CD4-positive, alpha-beta T cell (primary cell): ENCODE measurements around the gene AMBRA1. TPM values are rescaled to one million over a fixed set of nuclear protein-coding genes. Genes with fewer than 3 reads are reported as not detected.

ENCODE experiments used
- ATAC-seq: fragments of 200-7000 bp; cut with Tn5 transposase; one replicate; pipeline ENCODE4 v1.10.0; 2022; ENCODE audit warnings: mild to moderate bottlenecking; ENCODE audit not compliant: poor library complexity
- CTCF ChIA-PET: fragments of 350-600 bp; sonication (Branson Sonifier 250); formaldehyde crosslinking; loops from one replicate; lab custom pipeline; 2021; ENCODE audit warnings: antibody characterized with exemption, inconsistent platforms; lab: Charles Lee
- POLR2A ChIA-PET: fragments of 350-600 bp; sonication (Branson Sonifier 250); formaldehyde crosslinking; loops from one replicate; lab custom pipeline; 2021; ENCODE audit warnings: antibody characterized with exemption, inconsistent platforms; lab: Charles Lee
- DNase-seq, 14 experiments: peaks; one replicate each; pipeline ENCODE4 v3.0.0-alpha.2; 2013 to 2020; ENCODE audit warnings: mixed read lengths in 2 of 14
- H3K27ac ChIP-seq, 2 donors: one replicate each; pipeline versions ENCODE4 v1.5.1 to v1.7.0; 2013; ENCODE audit warnings: low read length in 2 of 2, low read depth in 1 of 2, mild to moderate bottlenecking in 1 of 2
- H3K27me3 ChIP-seq, 2 experiments: 1 replicate in 1 of 2; 2 replicates in 1 of 2; pipeline versions ENCODE4 v1.6.1 to v1.7.0; 2013; ENCODE audit warnings: low read length in 2 of 2, control low read depth in 1 of 2, mild to moderate bottlenecking in 1 of 2, moderate library complexity in 1 of 2; ENCODE audit not compliant: insufficient read depth in 2 of 2, control insufficient read depth in 1 of 2
- H3K36me3 ChIP-seq: one replicate; pipeline ENCODE4 v1.6.1; 2013; ENCODE audit warnings: low read length, control low read depth; ENCODE audit not compliant: insufficient read depth
- H3K4me1 ChIP-seq: one replicate; pipeline ENCODE4 v1.6.1; 2013; ENCODE audit warnings: low read length, control low read depth; ENCODE audit not compliant: insufficient read depth
- H3K4me3 ChIP-seq: one replicate; pipeline ENCODE4 v1.5.1; 2013; ENCODE audit warnings: mild to moderate bottlenecking, low read length, moderate library complexity
- H3K9me3 ChIP-seq, 2 experiments: 1 replicate in 1 of 2; 2 replicates in 1 of 2; pipeline versions ENCODE4 v1.6.1 to v1.7.0; 2013; ENCODE audit warnings: low read length in 2 of 2, mild to moderate bottlenecking in 2 of 2, control low read depth in 1 of 2, moderate library complexity in 1 of 2; ENCODE audit not compliant: control insufficient read depth in 1 of 2, insufficient read depth in 1 of 2
- H3K27ac Mint-ChIP-seq: one replicate; pipeline ENCODE4 v1.8.0; 2020; ENCODE audit warnings: mixed read lengths
- H3K27me3 Mint-ChIP-seq: one replicate; pipeline ENCODE4 v1.8.0; 2021; ENCODE audit warnings: mixed read lengths
- H3K36me3 Mint-ChIP-seq: one replicate; pipeline ENCODE4 v1.8.0; 2021; ENCODE audit warnings: low read depth, mixed read lengths
- H3K4me1 Mint-ChIP-seq: one replicate; pipeline ENCODE4 v1.8.0; 2021; ENCODE audit warnings: low read depth, mixed read lengths
- H3K4me3 Mint-ChIP-seq: one replicate; pipeline ENCODE4 v1.8.0; 2020; ENCODE audit warnings: mild to moderate bottlenecking, mixed read lengths
- H3K9me3 Mint-ChIP-seq: one replicate; pipeline ENCODE4 v1.8.0; 2020; ENCODE audit warnings: mixed read lengths
- intact Hi-C, 2 experiments: fragments of 100-400 bp; cut with DNase I in 1 of 2; cut with micrococcal nuclease in 1 of 2; formaldehyde crosslinking; loops; one replicate each; pipeline versions ENCODE4 v1.15.1 to v1.9.0; 2023 to 2025; cut with DNase I, micrococcal nuclease
- total RNA-seq, 174 experiments: library from RNA in 2 of 174; stranded (reverse) in 2 of 174; gene quantifications; one replicate each; pipeline ENCODE4 v1.2.3 and lab custom pipeline; 2021 to 2026
- TF ChIP-seq, protein P1 (sequence below): fragments of 200-600 bp; IDR thresholded peaks from one replicate; pipeline ENCODE4 v1.8.0; 2022; ENCODE audit warnings: antibody characterized with exemption, mild to moderate bottlenecking

The AMBRA1 gene
- total RNA-seq, 2 experiments from 2014 or later: 29.4 to 31.9 TPM

DNA sequence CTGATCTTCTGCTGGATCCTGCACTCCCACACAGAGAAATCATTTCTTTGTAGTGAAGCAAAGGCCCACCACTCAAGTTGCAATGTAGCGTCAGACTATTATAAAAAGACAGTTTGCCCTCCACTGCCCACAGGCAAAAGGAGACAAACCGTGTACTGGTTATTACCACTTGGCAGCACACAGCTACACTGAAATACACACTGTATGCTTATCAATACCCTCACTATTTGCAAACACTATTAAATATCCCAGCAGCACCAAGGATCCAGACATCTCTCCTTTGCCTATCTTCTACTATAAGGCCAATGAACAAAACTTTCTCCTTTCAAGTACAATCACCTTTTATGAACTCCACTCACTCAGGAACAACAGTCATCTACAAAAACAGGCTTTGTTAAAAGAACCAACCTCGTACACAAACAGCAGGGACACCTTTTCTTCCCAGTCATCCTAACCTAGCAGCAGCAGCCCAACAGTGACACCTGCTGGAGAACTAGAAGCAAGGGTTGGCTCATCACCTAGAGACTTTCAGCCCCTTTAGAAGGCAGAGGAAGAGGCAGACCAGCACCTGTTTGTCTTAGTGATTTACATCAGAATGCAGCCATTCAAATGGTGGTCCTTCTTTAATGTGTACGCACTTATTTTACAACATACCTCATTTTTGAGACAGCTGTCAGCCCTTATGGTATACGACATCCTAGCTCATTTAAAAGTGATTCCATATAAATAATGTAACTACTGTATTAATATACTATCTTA, 56.1 kb downstream of the AMBRA1 start:
- peak; percentile 96 for ATAC-seq
- ChIA-PET CTCF (interaction anchor here (0.9 to 2.2 kb wide), 2 partner anchors 8 to 80 kb away, joined by 3 to 5 read pairs; no protein-coding TSS in a partner anchor), POLR2A (no interaction called here)
- no peaks in the 10 kb centered on the region for H3K9me3 ChIP-seq
- no peaks in the 10 kb centered on the region for H3K27me3 Mint-ChIP-seq
- H3K4me3 ChIP-seq: no peak overlapping the region
- H3K27me3 ChIP-seq: no peaks in the 10 kb centered on the region
- H3K27ac Mint-ChIP-seq: peak overlapping the region; percentile 1
- H3K9me3 Mint-ChIP-seq: no peaks in the 10 kb centered on the region
- H3K4me1 Mint-ChIP-seq: peaks cover 36% of the 10 kb centered on the region
- TF ChIP-seq, protein P1, sequence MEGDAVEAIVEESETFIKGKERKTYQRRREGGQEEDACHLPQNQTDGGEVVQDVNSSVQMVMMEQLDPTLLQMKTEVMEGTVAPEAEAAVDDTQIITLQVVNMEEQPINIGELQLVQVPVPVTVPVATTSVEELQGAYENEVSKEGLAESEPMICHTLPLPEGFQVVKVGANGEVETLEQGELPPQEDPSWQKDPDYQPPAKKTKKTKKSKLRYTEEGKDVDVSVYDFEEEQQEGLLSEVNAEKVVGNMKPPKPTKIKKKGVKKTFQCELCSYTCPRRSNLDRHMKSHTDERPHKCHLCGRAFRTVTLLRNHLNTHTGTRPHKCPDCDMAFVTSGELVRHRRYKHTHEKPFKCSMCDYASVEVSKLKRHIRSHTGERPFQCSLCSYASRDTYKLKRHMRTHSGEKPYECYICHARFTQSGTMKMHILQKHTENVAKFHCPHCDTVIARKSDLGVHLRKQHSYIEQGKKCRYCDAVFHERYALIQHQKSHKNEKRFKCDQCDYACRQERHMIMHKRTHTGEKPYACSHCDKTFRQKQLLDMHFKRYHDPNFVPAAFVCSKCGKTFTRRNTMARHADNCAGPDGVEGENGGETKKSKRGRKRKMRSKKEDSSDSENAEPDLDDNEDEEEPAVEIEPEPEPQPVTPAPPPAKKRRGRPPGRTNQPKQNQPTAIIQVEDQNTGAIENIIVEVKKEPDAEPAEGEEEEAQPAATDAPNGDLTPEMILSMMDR: peak; percentile 96
- peaks cover 39% of the 10 kb centered on the region for H3K36me3 Mint-ChIP-seq
- no peak overlapping the region for H3K27ac ChIP-seq
- H3K4me3 Mint-ChIP-seq: no peak overlapping the region
- intact Hi-C loops: loop anchor here (2.0 to 10.0 kb wide), 6 partner anchors 145 to 570 kb away; partner anchors contain the start of genes CHRM4 (in 1 of the 2) and DGKZ (in 1 of the 2)
- H3K36me3 ChIP-seq: peaks cover 27% of the 10 kb centered on the region
- peaks cover 3% of the 10 kb centered on the region for H3K4me1 ChIP-seq
- DNase-seq: peak; percentile 30 to 82 (median 48)

DNA sequence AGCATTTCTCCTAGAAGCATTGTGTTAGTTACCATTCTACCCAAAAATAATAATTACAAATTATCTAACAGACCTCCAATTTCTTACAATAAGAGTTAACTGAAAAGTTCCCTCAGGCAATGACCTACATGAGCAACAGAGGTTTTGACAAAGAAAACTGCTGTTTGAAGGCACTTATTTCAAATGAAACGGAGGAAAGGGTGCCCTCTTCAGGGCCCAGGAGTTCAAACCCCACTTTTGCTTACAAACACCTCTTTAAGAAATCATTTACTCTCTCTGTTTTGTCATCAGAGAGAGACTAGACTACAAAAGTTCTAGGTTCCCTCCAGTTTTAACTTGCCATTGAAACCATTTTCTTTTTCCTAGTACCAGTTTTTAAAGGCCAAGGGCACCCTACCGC, 56.7 kb downstream of the AMBRA1 start:
- DNase-seq (no peak), ATAC-seq (no peak)
- ChIA-PET CTCF (no interaction called here), POLR2A (no interaction called here)
- H3K36me3 Mint-ChIP-seq: peaks cover 33% of the 10 kb centered on the region
- Histone ChIP-seq H3K4me3 (no peak overlapping the region), H3K4me1 (peaks cover 3% of the 10 kb centered on the region), H3K27me3 (no peaks in the 10 kb centered on the region), H3K27ac (no peak overlapping the region), H3K36me3 (peaks cover 21% of the 10 kb centered on the region), H3K9me3 (no peaks in the 10 kb centered on the region)
- no peak overlapping the region for H3K27ac Mint-ChIP-seq
- TF ChIP-seq, protein P1: no peak
- peaks cover 36% of the 10 kb centered on the region for H3K4me1 Mint-ChIP-seq
- no peak overlapping the region for H3K4me3 Mint-ChIP-seq
- H3K27me3 Mint-ChIP-seq: no peaks in the 10 kb centered on the region
- no peaks in the 10 kb centered on the region for H3K9me3 Mint-ChIP-seq
- intact Hi-C loops: loop anchor here (2.0 to 10.0 kb wide), 6 partner anchors 145 to 570 kb away; partner anchors contain the start of genes CHRM4 (in 1 of the 2) and DGKZ (in 1 of the 2)

DNA sequence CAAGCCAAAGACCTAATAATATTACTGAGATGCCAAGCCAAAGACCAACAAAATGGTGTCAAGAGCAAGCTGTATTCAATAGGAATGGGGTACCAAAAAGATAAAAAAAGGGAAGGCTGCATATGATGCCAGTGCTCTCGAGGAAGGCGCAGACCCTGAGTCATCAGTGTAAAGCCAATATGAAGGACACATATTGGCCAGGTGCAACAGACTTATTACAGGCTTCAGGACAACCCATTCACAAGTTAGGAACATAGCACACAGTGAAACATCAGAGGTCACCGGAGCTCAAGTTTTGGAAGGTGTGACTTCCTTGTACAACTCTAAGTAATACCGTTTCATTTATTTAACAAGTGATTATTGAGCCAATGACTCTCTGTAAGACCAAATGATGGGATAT, 58.1 kb downstream of the AMBRA1 start:
- ATAC-seq: no peak
- Mint-ChIP-seq H3K9me3 (no peaks in the 10 kb centered on the region), H3K27me3 (no peaks in the 10 kb centered on the region), H3K4me3 (no peak overlapping the region), H3K27ac (no peak overlapping the region), H3K4me1 (peaks cover 36% of the 10 kb centered on the region), H3K36me3 (peaks cover 18% of the 10 kb centered on the region)
- H3K4me3 ChIP-seq: no peak overlapping the region
- H3K36me3 ChIP-seq: peaks cover 7% of the 10 kb centered on the region
- no peaks in the 10 kb centered on the region for H3K27me3 ChIP-seq
- intact Hi-C loops: loop anchor here (2.0 to 10.0 kb wide), 6 partner anchors 143 to 568 kb away; partner anchors contain the start of genes CHRM4 (in 1 of the 2) and DGKZ (in 1 of the 2)
- no peak overlapping the region for H3K27ac ChIP-seq
- no peak for DNase-seq
- TF ChIP-seq, protein P1: no peak
- no peaks in the 10 kb centered on the region for H3K9me3 ChIP-seq
- CTCF ChIA-PET: no interaction called here
- peaks cover 3% of the 10 kb centered on the region for H3K4me1 ChIP-seq
- POLR2A ChIA-PET: no interaction called here
